MM.1S (cell line): ENCODE measurements around the gene NEDD8.

ENCODE experiments used
- EZH2phosphoT487 ChIP-seq: fragments of 300-600 bp; sonication (generic); IDR thresholded peaks from 2 replicates; pipeline ENCODE4 v1.6.1; 2018; ENCODE audit warnings: antibody characterized with exemption, low read length
- TF ChIP-seq, protein P1 (sequence below): fragments of 300-600 bp; sonication (generic); IDR thresholded peaks from 2 replicates; pipeline ENCODE4 v1.5.1; 2016; ENCODE audit warnings: antibody characterized with exemption, low read length, mixed read lengths

DNA sequence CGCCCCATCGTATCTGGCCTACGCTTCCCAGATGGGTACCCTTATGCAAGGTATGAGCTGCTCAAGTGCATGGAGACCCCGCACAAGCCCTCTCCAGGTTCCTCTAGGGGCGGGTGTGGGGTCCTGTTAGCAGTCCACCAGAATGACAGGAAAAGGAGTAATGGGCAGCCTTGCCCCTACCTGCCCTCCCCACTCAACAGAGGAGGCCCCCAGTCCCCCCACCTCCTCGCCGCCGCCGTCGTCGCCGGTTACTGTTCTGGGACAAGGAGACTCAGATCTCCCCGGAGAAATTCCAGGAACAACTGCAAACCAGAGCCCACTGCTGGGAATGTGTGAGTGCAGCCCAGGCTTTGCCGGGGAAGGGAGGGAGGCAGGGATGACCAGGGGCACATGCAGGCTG is 54.3 kb downstream of the NEDD8 start:
- TF ChIP-seq, protein P1, sequence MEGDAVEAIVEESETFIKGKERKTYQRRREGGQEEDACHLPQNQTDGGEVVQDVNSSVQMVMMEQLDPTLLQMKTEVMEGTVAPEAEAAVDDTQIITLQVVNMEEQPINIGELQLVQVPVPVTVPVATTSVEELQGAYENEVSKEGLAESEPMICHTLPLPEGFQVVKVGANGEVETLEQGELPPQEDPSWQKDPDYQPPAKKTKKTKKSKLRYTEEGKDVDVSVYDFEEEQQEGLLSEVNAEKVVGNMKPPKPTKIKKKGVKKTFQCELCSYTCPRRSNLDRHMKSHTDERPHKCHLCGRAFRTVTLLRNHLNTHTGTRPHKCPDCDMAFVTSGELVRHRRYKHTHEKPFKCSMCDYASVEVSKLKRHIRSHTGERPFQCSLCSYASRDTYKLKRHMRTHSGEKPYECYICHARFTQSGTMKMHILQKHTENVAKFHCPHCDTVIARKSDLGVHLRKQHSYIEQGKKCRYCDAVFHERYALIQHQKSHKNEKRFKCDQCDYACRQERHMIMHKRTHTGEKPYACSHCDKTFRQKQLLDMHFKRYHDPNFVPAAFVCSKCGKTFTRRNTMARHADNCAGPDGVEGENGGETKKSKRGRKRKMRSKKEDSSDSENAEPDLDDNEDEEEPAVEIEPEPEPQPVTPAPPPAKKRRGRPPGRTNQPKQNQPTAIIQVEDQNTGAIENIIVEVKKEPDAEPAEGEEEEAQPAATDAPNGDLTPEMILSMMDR: no peak
- TF ChIP-seq EZH2phosphoT487: no peak
